HepG2 (cell line): ENCODE data around the gene CLDN15. TPM values are rescaled to one million over a fixed set of nuclear protein-coding genes. Genes with fewer than 3 reads are reported as not detected.

Source experiments
- ATAC-seq: fragments of 200-7000 bp; cut with Tn5 transposase; 3 replicates; pipeline ENCODE4 v1.9.1; 2020; ENCODE audit warnings: mild to moderate bottlenecking, moderate library complexity
- BruUV-seq: library from RNA; stranded (reverse); fragments of 400-500 nt; replicated peaks from 2 replicates; lab custom pipeline; 2021; lab: Mats Ljungman, UMichigan
- CTCF ChIA-PET: fragments of 300-600 bp; formaldehyde crosslinking; extraction: SDS; loops from one replicate; lab custom pipeline; 2021; ENCODE audit warnings: low total read pairs, inconsistent platforms, low intra/inter-chr PET ratio; lab: Yijun Ruan, JAX
- POLR2A ChIA-PET: fragments of 350-600 bp; sonication (Branson Sonifier 250); formaldehyde crosslinking; loops from one replicate; lab custom pipeline; 2020; ENCODE audit warnings: antibody characterized with exemption, inconsistent platforms; lab: Yijun Ruan, JAX
- DNase-seq: peaks from one replicate; pipeline ENCODE4 v3.0.0-alpha.2; 2015; ENCODE audit warnings: low spot score
- FAIRE-seq: peaks from 3 replicates; lab custom pipeline; 2011; peaks lifted over from hg19 to GRCh38; lab: Jason Lieb, UNC
- H2AFZ ChIP-seq: one replicate; pipeline ENCODE4 v1.6.1; 2011; ENCODE audit warnings: low read length, inconsistent platforms
- H3K27ac ChIP-seq: fragments of 300-600 bp; 3 replicates; pipeline ENCODE4 v1.8.0; 2011; ENCODE audit warnings: mixed run types, mild to moderate bottlenecking, mixed read lengths, low read length, inconsistent platforms; ENCODE audit not compliant: insufficient read depth; ENCODE audit errors: extremely low read length
- H3K27me3 ChIP-seq, 2 experiments: fragments of 200-600 bp in 1 of 2; 2 replicates in 1 of 2; 3 replicates in 1 of 2; pipeline versions ENCODE4 v1.6.0 to v1.8.0; 2011; ENCODE audit warnings: low read length in 2 of 2, mild to moderate bottlenecking in 2 of 2, moderate library complexity in 2 of 2, inconsistent platforms in 1 of 2; ENCODE audit not compliant: insufficient read depth in 2 of 2, control insufficient read depth in 1 of 2
- H3K36me3 ChIP-seq, 2 experiments: fragments of 200-600 bp in 1 of 2; replicated peaks in 1 of 2; 2 replicates in 1 of 2; 3 replicates in 1 of 2; pipeline versions ENCODE4 v1.5.1 to v1.8.0; 2011; ENCODE audit warnings: low read length in 2 of 2, inconsistent platforms in 1 of 2; ENCODE audit not compliant: insufficient read depth in 2 of 2, control insufficient read depth in 1 of 2
- H3K4me1 ChIP-seq: 2 replicates; pipeline ENCODE4 v1.5.1; 2012; ENCODE audit warnings: low read length, inconsistent platforms; ENCODE audit not compliant: insufficient read depth
- H3K4me2 ChIP-seq: 2 replicates; pipeline ENCODE4 v1.6.0; 2011; ENCODE audit warnings: low read depth, low read length, inconsistent platforms
- H3K4me3 ChIP-seq, 3 experiments: fragments of 200-600 bp in 1 of 3; sonication (generic), shearing (Covaris generic) in 1 of 3; replicated peaks in 1 of 3; 2 replicates each; pipeline ENCODE4 v1.5.1; 2011 to 2016; ENCODE audit warnings: low read length in 3 of 3, inconsistent platforms in 2 of 3, low read depth in 2 of 3, mild to moderate bottlenecking in 2 of 3, control low read depth in 1 of 3, mixed read lengths in 1 of 3; ENCODE audit not compliant: insufficient read depth in 1 of 3
- H3K79me2 ChIP-seq: one replicate; pipeline ENCODE4 v1.6.1; 2011; ENCODE audit warnings: low read length, inconsistent platforms; ENCODE audit not compliant: insufficient read depth
- H3K9ac ChIP-seq: 2 replicates; pipeline ENCODE4 v1.6.0; 2011; ENCODE audit warnings: mild to moderate bottlenecking, low read depth, low read length, inconsistent platforms; ENCODE audit not compliant: insufficient read depth
- H3K9me3 ChIP-seq: 2 replicates; pipeline ENCODE4 v1.5.1; 2012; ENCODE audit warnings: mild to moderate bottlenecking, low read length
- H4K20me1 ChIP-seq: 2 replicates; pipeline ENCODE4 v1.6.0; 2011; ENCODE audit warnings: inconsistent platforms, mild to moderate bottlenecking, low read length, moderate library complexity; ENCODE audit not compliant: insufficient read depth
- CBX1 ChIP-seq: IDR thresholded peaks from one replicate; pipeline ENCODE4 v1.6.1; 2016; ENCODE audit warnings: antibody characterized with exemption, low read depth
- CEBPB ChIP-seq: IDR thresholded peaks from 2 replicates; pipeline ENCODE4 v1.6.1; 2011; ENCODE audit warnings: low read depth, low read length, improper control_type of control experiment, borderline replicate concordance
- CENPX ChIP-seq: sonication (generic); formaldehyde crosslinking; IDR thresholded peaks from 2 replicates; pipeline ENCODE4 v1.9.0; 2021; ENCODE audit warnings: mild to moderate bottlenecking, missing genetic modification reagents, moderate library complexity
- DR1 ChIP-seq: sonication (generic); formaldehyde crosslinking; IDR thresholded peaks from 2 replicates; pipeline ENCODE4 v1.8.0; 2021; ENCODE audit warnings: mild to moderate bottlenecking, missing genetic modification reagents, inconsistent platforms
- IKZF1 ChIP-seq: fragments of 450-650 bp; IDR thresholded peaks from 2 replicates; pipeline ENCODE4 v1.7.1; 2016
- MXI1 ChIP-seq: IDR thresholded peaks from 3 replicates; pipeline ENCODE4 v1.6.1; 2012; ENCODE audit warnings: low read depth, low read length, inconsistent platforms, borderline replicate concordance
- NKX3-1 ChIP-seq: sonication (generic); formaldehyde crosslinking; IDR thresholded peaks from 2 replicates; pipeline ENCODE4 v1.5.0; 2020; ENCODE audit warnings: missing genetic modification reagents
- TGIF2 ChIP-seq: IDR thresholded peaks from 2 replicates; pipeline ENCODE4 v1.6.1; 2016; ENCODE audit warnings: control low read depth, missing compliant biosample characterization
- ZBTB3 ChIP-seq: sonication (generic); formaldehyde crosslinking; IDR thresholded peaks from 2 replicates; pipeline ENCODE4 v1.4.0; 2020; ENCODE audit warnings: low read depth, mild to moderate bottlenecking, moderate library complexity, missing genetic modification reagents, borderline replicate concordance
- ZFP62 ChIP-seq: sonication (generic); formaldehyde crosslinking; IDR thresholded peaks from 2 replicates; pipeline ENCODE4 v1.4.0; 2020; ENCODE audit warnings: missing genetic modification reagents
- ZFYVE20 ChIP-seq: sonication (generic); formaldehyde crosslinking; IDR thresholded peaks from 2 replicates; pipeline ENCODE4 v1.8.0; 2023; ENCODE audit warnings: low read depth, mild to moderate bottlenecking, moderate library complexity, missing genetic modification reagents, borderline replicate concordance
- ZNF20 ChIP-seq: sonication (generic); formaldehyde crosslinking; IDR thresholded peaks from 2 replicates; pipeline ENCODE4 v1.4.0; 2020; ENCODE audit warnings: mild to moderate bottlenecking, moderate library complexity, missing genetic modification reagents
- ZNF205 ChIP-seq: IDR thresholded peaks from 2 replicates; pipeline ENCODE4 v1.6.1; 2018; ENCODE audit warnings: missing biosample characterization, missing genetic modification reagents
- ZNF33B ChIP-seq: sonication (generic); formaldehyde crosslinking; IDR thresholded peaks from 2 replicates; pipeline ENCODE4 v1.5.1; 2020; ENCODE audit warnings: mild to moderate bottlenecking, missing genetic modification reagents
- ZNF614 ChIP-seq: IDR thresholded peaks from 2 replicates; pipeline ENCODE4 v1.6.1; 2018; ENCODE audit warnings: missing biosample characterization, missing genetic modification reagents, inconsistent platforms, borderline replicate concordance
- ZNF678 ChIP-seq: sonication (generic); formaldehyde crosslinking; IDR thresholded peaks from 2 replicates; pipeline ENCODE4 v1.4.0; 2020; ENCODE audit warnings: mild to moderate bottlenecking, missing genetic modification reagents
- ZNF747 ChIP-seq: sonication (generic); formaldehyde crosslinking; IDR thresholded peaks from 2 replicates; pipeline ENCODE4 v1.8.1; 2023; ENCODE audit warnings: missing genetic modification reagents, mild to moderate bottlenecking, borderline replicate concordance
- ZNF782 ChIP-seq: sonication (generic); formaldehyde crosslinking; IDR thresholded peaks from 2 replicates; pipeline ENCODE4 v1.4.0; 2020; ENCODE audit warnings: missing genetic modification reagents, mild to moderate bottlenecking, borderline replicate concordance
- ZNF792 ChIP-seq: IDR thresholded peaks from 2 replicates; pipeline ENCODE4 v1.6.1; 2016
- ZNF878 ChIP-seq: sonication (generic); formaldehyde crosslinking; IDR thresholded peaks from 2 replicates; pipeline ENCODE4 v1.8.1; 2023; ENCODE audit warnings: mild to moderate bottlenecking, missing genetic modification reagents, moderate library complexity
- WGBS: methylation state at CpG from one replicate; pipeline ENCODE4 v1.1.6; 2017; ENCODE audit warnings: low lambda C conversion rate; 5-methylcytosine and 5-hydroxymethylcytosine counted together
- in situ Hi-C: cut with HindIII; loops from 2 replicates; pipeline ENCODE4 v1.10.0; 2017; ENCODE audit warnings: low pct_unique_long_range_greater_than_20kb; ENCODE audit not compliant: extremely low pct_ligation_motif_present
- intact Hi-C: fragments of 100-400 bp; cut with micrococcal nuclease; formaldehyde crosslinking; loops from one replicate; pipeline ENCODE4 v1.10.0; 2022; ENCODE audit not compliant: unreplicated experiment
- polyA plus RNA-seq, 8 experiments: library from polyadenylated mRNA; depleted of rRNA in 3 of 8; stranded (reverse) in 7 of 8; unstranded in 1 of 8; fragments of >200 nt; fragmentation: Illumina TruSeq in 4 of 8; extraction: Trizol in 4 of 8; gene quantifications; 2 replicates each; pipeline versions ENCODE4 v1.2.1 to v1.2.3, GENCODE V29; 2011 to 2016; ENCODE audit warnings: low read depth in 4 of 8, missing spikeins in 1 of 8, mixed read lengths in 1 of 8; ENCODE audit not compliant: insufficient read depth in 1 of 8
- total RNA-seq, 5 experiments: library from RNA; depleted of rRNA; stranded (reverse); fragments of >200 nt; fragmentation: Illumina TruSeq; extraction: Trizol; gene quantifications; 2 replicates each; pipeline ENCODE4 v1.2.3, GENCODE V29; 2016; ENCODE audit warnings: low read depth in 1 of 5
- TF ChIP-seq, protein P1 (sequence below): sonication (generic); formaldehyde crosslinking; IDR thresholded peaks from 2 replicates; pipeline ENCODE4 v1.5.0; 2020; ENCODE audit warnings: mild to moderate bottlenecking, missing genetic modification reagents, moderate library complexity
- TF ChIP-seq, protein P2 (sequence below): sonication (generic); formaldehyde crosslinking; IDR thresholded peaks from 2 replicates; pipeline ENCODE4 v1.4.0; 2020; ENCODE audit warnings: missing genetic modification reagents
- TF ChIP-seq, protein P3 (sequence below): sonication (generic); formaldehyde crosslinking; IDR thresholded peaks from 2 replicates; pipeline ENCODE4 v1.8.1; 2023; ENCODE audit warnings: mild to moderate bottlenecking, missing genetic modification reagents, borderline replicate concordance

CLDN15 gene
- total and polyA plus RNA-seq, 2 of the 13 experiments (the other 11 are each of a cell fraction or from before 2014, with no cell fraction given), result 7.1 to 17.8 TPM

DNA sequence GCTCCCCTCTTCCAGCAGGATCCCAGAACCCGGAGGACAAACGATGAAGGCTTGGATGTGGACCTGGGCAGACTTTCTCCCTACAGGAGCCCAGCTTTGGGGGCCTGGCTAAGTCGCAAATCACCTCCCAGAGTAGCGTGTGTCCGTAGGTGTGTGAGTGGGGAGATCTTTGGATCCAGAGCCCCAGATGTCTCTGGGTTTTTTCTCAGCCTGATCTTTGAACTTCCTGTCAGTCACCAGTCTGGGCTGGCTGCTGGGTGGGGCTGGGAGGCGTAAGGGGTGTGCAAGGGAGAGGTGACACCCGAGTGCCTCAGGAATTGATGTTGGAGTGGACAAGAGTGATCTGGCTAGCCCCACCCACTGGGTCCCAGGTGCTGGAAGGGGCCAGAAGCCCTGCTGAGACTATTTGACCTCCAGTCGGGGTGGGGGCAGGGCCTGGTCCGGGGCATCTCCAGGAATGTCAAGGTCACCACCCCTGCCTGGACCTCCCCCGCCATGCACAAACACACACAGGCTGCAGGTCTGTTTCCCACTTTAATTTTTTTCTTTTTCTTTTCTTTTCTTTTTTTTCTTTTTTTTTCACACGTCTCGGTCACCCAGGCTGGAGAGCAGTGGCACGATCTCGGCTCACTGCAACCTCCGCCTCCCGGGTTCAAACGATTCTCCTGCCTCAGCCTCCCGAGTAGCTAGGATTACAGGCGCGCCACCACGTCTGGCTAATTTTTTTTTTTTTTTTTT is 36.6 kb downstream of the CLDN15 start, which contains the start of gene MOGAT3:
MOGAT3 (minus strand) TSS at position 175 of the 738 bp plus-strand sequence. CDS start 182 bp downstream, outside the sequence.
- H2AFZ ChIP-seq, result no peak within 1 kb of the TSS
- peaks cover 4 to 6% of the 10 kb centered on the region in 2 experiments; a peak in 3 of 5 replicates for H3K36me3 ChIP-seq
- FAIRE-seq (peak; percentile 99), ATAC-seq (peak; percentile 89), DNase-seq (peak; percentile 98)
- BruUV-seq, result no TSS peak
- no peaks in the 10 kb centered on the region; a peak in 1 of 5 replicates for H3K27me3 ChIP-seq
- peaks cover 12% of the 10 kb centered on the region for H3K79me2 ChIP-seq
- peaks cover 3% of the 10 kb centered on the region; the same call in 1 of the 2 replicates for H4K20me1 ChIP-seq
- H3K4me1 ChIP-seq, result peaks cover 49% of the 10 kb centered on the region
- H3K4me2 ChIP-seq, result peak within 1 kb of the TSS; percentile 91
- WGBS, result under 1% methylated on average over 20 of the region's 21 CpGs
- peak within 1 kb of the TSS; percentile 89 for H3K9ac ChIP-seq
- peak within 1 kb of the TSS; percentile 74 to 87 (median 84) for H3K4me3 ChIP-seq
- in situ Hi-C loops (no loop called here), intact Hi-C loops (loop anchor here (2.0 kb wide), 1 partner anchor 16 kb away; the partner anchor contains the start of gene PLOD3)
- ChIA-PET CTCF (interaction anchor here (1.1 kb wide), 1 partner anchor 9 kb away, joined by 6 read pairs; no protein-coding TSS in a partner anchor), POLR2A (interaction anchor here (0.5 to 11.6 kb wide), 18 partner anchors 7 to 349 kb away, joined by 3 to 202 read pairs (median 4); partner anchors contain the start of genes CLDN15, FIS1, PLOD3 and SRRT)
- H3K9me3 ChIP-seq, result no peaks in the 10 kb centered on the region
- H3K27ac ChIP-seq, result peak within 1 kb of the TSS; percentile 99
- TF ChIP-seq ZBTB3 (CRISPR knock-in tag) (no peak), MXI1 (peak; percentile 60; the same call in 1 of the 3 replicates), TGIF2 (CRISPR knock-in tag) (no peak), ZNF205 (CRISPR knock-in tag) (0 out of 2 replicates have a peak, but pooled peaks have one; percentile 30), ZFYVE20 (no peak), IKZF1 (no peak), DR1 (CRISPR knock-in tag) (peak; percentile 77; the same call in 1 of the 2 replicates), ZNF747 (peak; percentile 92), ZNF782 (no peak), CEBPB (no peak), ZFP62 (CRISPR knock-in tag) (no peak), ZNF792 (CRISPR knock-in tag) (peak; percentile 67), ZNF614 (CRISPR knock-in tag) (peak; percentile 70; the same call in 1 of the 2 replicates), ZNF33B (no peak), ZNF20 (CRISPR knock-in tag) (no peak), CENPX (CRISPR knock-in tag) (no peak), ZNF678 (CRISPR knock-in tag) (0 out of 2 replicates have a peak, but pooled peaks have one; percentile 34), NKX3-1 (CRISPR knock-in tag) (no peak), ZNF878 (CRISPR knock-in tag) (peak; percentile 34; the same call in 1 of the 2 replicates), CBX1 (peak; percentile 43)
- TF ChIP-seq, protein P1, sequence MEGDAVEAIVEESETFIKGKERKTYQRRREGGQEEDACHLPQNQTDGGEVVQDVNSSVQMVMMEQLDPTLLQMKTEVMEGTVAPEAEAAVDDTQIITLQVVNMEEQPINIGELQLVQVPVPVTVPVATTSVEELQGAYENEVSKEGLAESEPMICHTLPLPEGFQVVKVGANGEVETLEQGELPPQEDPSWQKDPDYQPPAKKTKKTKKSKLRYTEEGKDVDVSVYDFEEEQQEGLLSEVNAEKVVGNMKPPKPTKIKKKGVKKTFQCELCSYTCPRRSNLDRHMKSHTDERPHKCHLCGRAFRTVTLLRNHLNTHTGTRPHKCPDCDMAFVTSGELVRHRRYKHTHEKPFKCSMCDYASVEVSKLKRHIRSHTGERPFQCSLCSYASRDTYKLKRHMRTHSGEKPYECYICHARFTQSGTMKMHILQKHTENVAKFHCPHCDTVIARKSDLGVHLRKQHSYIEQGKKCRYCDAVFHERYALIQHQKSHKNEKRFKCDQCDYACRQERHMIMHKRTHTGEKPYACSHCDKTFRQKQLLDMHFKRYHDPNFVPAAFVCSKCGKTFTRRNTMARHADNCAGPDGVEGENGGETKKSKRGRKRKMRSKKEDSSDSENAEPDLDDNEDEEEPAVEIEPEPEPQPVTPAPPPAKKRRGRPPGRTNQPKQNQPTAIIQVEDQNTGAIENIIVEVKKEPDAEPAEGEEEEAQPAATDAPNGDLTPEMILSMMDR, result no peak
- TF ChIP-seq, protein P2, sequence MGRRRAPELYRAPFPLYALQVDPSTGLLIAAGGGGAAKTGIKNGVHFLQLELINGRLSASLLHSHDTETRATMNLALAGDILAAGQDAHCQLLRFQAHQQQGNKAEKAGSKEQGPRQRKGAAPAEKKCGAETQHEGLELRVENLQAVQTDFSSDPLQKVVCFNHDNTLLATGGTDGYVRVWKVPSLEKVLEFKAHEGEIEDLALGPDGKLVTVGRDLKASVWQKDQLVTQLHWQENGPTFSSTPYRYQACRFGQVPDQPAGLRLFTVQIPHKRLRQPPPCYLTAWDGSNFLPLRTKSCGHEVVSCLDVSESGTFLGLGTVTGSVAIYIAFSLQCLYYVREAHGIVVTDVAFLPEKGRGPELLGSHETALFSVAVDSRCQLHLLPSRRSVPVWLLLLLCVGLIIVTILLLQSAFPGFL (CRISPR knock-in tag), result no peak
- TF ChIP-seq, protein P3, sequence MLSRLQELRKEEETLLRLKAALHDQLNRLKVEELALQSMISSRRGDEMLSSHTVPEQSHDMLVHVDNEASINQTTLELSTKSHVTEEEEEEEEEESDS (CRISPR knock-in tag), result no peak
